GM18508 (cell line): Measurements from ENCODE around the gene FAM186B.
"Not testable (repeated sequence)": the region's sequence is repeated elsewhere in the genome, so short reads cannot be mapped to it uniquely, and the experiment has no call there.

Experiments used
- ATAC-seq: cut with Tn5 transposase; IDR thresholded peaks from one replicate; pipeline ENCODE4 v1.9.1; 2021; ENCODE audit warnings: moderate number of reproducible peaks; ENCODE audit not compliant: insufficient read depth, unreplicated experiment

Gene FAM186B, protein sequence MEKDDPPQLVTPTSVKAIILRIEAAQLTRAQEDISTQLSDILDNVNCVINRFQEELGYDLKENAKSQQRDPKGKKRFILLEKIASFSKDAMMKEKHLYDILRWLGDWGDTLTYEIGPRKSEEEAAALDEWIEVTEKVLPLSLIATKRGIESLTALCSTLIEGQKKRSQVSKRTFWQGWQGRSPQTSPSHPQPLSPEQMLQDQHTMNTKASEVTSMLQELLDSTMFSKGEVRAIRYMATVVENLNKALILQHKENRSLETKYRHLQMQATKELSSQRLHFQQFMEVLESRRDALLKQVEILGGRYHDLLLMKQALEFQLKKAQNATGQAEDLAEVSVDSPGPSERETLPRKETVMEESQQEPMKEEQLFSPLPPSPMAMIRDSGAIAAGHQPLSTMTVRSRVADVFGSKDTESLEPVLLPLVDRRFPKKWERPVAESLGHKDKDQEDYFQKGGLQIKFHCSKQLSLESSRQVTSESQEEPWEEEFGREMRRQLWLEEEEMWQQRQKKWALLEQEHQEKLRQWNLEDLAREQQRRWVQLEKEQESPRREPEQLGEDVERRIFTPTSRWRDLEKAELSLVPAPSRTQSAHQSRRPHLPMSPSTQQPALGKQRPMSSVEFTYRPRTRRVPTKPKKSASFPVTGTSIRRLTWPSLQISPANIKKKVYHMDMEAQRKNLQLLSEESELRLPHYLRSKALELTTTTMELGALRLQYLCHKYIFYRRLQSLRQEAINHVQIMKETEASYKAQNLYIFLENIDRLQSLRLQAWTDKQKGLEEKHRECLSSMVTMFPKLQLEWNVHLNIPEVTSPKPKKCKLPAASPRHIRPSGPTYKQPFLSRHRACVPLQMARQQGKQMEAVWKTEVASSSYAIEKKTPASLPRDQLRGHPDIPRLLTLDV

DNA sequence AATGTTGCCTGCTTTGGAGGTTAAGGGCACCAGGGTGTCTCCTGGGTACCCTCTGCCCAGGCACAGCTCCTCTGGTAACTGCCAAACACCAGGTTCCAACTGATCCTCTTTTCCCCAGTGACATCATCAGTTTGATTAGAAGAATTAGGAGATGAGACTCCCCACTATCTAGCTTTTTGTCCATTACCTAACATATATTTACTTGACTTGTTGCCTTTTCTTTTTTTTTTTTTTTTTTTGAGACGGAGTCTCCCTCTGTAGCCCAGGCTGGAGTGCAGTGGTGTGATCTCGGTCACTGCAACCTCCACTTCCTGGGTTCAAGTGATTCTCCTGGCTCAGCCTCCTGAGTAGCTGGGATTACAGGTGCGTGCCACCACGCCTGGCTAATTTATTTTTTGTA, at the start of gene FAM186B:
Gene FAM186B (minus strand): TSS at position 101 of the 400 bp plus-strand sequence. CDS start 162 bp downstream, outside the sequence.
- not testable (repeated sequence) for ATAC-seq

DNA sequence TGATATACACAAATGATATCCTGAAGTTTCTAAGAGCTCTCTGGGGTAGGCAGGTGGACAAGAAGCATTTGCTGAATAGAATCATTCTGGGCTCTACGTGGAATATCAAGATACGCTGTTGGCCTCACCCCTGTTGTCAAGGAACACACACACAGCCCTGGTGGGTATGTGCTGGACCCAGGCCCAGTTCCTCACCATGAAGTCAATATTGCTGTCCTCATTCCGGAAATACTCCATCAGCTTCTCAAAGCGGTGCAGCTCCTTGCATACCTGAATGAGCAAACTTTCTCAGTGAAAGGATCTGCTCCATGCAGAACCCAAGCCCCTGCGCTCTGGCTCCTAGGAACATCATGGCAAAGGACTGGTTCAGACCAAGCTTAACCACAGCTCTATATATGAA, 49.3 kb upstream of the FAM186B start:
- ATAC-seq = no peak

DNA sequence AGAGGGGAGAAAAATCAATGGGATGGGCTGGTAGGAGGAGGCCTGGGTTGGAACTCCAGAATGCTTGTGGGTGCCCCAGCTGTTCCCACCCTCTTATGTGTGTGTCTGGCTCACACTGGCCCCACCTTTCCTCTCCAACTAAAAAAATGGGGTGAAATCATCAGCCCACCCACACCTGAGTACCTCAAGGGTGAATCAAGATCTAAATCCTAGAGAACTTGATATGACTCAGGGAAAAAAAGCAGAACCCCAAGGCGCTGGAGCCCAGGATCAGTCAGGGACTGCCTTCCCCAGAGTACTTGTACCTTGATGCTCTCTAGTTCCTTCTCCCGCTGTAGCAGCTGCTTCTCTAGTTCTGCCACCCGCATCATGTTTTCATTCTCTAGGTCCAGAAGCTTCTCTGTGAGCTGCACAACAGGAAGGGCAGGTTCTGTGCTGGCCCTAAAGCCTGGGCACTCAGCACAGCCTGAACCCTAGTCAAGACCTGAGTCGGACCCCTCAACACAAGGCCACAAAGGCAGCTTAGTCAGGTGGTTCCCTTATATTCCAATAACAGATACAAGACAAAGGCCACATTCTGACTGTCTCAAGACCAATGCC, 47.6 kb upstream of the FAM186B start:
- no peak for ATAC-seq

DNA sequence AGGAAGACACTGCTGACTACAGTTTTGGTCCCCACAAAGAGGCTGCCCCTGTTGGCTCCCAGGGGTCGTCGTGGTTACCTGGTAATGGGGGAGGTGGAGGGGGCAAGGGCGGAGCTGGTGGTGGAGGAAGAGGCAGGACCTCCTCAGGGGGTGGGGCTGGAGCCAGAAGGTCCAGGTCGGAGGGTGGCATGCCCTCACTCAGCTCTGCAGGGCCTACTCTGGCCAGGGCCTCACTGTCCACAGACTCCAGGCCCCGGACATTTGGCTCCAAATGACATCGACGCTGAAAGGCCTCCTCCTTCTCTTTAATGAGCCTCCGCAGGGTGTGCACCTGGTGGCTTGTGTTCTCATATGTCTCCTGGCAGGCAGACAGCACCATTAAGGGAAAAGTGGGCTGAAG, 46.4 kb upstream of the FAM186B start:
- ATAC-seq = no peak

DNA sequence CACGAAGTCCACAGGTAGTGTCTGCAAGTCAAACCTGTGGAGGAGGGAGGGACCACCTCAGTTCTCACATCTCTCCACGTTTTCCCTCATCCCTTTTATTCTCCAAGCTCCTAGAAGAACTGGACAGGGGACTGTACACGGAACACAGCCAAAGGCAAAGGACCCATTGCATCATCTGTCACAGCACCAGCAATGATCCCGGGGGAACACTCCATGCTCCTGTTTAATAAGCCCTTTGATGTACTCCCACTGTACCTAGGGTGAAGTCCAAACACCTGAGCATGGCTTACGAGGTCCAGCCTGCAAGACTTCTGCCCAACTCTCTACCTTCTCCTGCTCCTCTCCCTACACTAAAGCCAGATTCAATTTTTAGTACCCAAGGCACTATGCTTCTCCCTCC, 44.5 kb upstream of the FAM186B start:
- no peak for ATAC-seq

DNA sequence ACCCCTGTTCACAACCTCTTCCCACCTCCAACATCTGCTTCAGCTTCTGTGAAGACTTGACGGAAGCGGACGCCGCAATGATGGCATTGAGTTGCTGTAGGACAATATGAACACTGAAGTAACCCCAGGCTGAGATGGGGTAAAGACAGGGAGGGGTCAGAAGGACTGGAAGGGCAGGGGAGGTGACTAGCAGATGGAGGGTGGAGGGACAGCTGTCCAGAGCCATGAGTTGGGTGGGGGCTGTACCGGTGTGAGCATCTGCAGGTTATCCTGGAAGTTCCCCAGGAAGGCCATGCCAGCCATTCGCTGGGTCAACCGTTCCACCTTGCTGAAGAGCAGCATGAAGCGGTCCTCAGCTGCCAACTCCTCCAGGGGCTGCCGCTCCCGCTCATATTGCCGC, 44.0 kb upstream of the FAM186B start:
- ATAC-seq = no peak

DNA sequence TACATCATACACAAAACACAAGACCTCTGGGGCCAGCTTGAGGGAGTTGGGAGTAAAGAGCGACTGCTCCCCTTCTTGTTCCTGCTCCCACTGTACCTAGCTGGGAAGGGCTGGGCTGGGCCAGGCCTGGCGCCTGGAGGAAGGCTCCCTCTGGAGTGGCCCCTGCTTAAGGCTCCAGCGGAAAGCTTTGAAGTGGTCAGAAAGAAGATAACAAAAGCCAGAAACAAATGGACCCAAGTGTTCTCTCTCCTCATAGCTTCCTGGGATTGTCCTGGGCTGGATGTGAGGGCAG, 43.2 kb upstream of the FAM186B start:
- ATAC-seq = no peak

DNA sequence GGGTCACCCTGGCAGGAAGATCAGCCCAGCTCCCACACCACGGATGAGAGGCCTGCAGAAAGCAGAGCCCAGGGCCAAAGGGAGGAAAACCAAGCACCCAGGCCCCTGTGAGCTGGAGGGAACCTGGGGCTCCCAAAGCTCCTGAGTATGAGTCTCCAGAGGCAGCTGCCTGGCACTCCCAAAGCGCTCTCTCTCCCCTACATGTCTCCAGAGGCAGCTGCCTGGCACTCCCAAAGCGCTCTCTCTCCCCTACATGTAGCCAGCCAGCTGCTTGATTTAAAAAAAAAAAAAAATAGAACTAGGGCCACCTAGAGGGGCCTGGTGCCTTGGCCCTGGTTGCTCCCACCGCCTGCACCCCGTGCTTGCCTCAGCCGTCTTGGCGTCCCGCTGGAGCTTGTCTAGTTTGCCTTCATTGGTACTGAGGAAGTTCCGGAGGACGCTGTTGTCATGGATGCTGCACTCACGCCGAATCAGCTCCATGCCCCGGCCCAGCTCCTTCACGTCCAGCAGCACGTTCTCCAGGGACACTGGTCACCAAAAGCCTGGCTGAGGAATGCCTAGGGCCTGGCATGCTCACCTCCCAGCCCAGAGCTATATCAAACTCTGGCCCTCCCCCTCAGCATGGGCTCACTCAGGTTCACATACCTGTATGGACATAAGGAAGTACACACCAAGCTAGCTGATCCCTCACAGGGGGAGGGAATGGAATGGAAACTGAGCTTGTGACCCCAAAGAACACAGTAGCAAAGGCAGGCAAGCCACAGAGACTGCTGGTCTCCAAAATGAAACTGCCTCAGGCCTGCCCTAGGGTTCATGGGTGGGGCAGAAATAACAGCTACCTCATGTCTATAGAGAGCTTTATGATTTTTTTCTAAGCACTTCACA, 42.6 kb upstream of the FAM186B start:
- ATAC-seq = no peak

DNA sequence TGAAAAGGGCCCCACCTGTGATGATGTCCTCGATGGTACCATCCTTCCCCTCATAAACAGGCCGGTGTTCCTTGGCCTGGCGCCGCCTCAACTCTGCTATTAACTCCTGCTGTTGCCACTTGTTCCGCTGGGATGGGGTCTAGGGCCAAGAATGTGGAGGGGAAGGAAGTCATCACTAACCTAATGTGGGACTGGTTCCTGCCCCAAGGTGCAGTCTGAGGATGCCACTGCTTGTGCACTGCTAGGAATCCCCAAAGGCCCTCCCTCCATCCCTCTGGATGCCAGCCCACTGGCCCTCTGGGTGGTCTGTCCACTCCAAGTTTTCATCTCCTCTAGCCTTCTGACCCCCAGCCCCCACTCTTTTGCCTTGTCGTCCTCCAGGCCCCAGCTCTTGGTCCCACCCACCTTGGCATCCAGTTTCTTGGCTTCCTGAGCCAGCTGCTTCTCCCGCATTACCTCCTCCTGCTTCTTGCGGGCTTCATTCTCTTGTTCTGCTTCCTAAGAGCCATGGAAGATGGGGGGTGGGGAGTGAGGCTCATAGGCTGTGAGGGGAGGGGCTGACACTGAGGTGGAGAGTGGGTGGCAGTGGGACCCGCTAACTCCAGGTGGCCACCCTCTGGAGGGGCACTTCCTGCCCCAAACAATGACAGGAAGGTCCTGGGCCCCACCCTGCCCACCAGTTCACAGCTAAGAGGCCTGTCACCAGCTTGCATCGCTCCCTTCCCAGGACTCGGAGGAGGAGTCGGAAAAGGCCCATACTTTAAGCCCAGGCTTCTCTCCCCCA, 41.6 kb upstream of the FAM186B start:
- no peak for ATAC-seq

DNA sequence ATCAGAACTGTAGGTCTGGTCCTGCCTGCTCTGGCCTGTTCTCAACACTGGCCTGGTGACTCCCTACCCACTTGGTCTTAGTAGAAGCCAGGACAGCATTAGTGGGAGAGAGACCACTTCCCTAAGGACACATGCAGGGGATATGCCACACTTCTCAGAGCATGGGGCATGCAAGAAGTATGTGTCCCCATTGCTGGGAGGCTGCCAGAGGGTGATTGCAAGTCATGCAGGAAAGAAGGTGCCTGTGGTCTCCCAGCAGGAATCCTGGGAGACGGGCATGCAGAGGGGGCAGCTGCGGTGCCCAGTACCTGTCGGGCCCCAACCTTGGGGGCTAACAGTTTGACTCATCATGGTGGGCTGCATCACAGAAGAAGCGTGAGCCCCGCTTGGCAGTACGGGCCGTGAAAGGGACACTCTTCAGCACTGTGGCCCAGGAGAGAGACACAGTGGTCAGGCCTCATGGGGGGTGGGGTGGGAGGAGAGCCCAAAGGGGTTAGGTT, 40.9 kb upstream of the FAM186B start:
- no peak for ATAC-seq

DNA sequence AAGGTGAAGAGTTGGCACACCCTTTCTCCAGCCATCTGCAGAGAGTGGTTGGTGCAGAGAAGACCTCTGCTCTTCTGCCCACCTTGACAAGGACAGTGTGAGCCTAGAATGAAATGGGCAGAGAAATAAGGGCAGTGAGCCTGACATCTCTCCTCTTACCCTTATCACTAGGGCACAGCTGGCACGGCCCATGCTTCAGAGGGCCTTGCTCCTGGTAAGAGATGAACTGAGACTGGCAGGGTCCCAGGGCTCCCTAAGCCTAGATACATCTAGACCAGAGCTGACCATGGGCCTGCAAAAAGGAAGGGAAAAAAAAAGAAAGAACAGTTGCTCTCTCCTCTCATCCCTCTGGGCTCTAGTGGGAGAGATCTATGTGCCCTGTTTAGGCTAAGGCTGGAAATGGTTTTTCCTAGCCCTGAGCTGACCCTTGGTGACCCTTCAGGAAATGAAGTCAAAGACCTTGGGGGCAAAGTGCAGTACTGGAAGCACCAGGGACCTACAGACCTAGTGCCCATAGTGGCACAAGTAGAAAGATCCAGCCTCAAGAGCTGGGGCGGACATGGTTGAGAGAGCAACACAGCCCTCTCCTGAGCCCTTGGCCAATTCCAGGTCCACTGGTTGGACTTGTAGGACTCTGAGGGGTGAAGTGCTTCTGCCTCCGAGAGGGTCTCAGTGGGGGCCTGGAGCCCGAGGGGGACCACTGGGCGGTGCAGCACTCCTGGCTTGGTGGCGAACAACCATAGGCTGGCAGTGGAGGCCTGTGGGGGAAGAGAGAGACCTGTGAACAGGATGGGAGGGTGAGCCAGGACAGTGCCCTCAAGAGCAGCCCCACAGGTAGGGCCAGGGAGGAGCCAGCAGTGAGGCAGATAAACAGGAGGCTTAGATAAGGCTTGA, 40.0 kb upstream of the FAM186B start:
- no peak for ATAC-seq

DNA sequence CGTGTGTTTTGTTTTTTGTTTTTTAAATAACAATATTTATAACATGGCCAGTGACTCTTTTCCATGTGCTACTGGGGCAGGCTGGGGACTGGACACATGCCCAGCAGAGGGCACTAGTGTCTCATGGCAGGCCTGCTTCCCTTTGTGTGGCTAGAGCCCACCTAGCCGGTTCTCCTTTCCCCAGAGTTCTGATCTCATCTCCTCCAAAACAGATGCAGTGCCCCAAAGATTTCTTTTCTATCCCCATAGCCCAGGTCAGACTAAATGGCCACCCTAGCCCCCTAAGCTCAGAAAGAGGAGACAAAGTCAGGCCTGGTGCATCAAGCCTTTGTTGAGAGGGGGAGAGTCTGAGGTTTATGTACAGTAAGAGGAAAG, 39.2 kb upstream of the FAM186B start:
- no peak for ATAC-seq

DNA sequence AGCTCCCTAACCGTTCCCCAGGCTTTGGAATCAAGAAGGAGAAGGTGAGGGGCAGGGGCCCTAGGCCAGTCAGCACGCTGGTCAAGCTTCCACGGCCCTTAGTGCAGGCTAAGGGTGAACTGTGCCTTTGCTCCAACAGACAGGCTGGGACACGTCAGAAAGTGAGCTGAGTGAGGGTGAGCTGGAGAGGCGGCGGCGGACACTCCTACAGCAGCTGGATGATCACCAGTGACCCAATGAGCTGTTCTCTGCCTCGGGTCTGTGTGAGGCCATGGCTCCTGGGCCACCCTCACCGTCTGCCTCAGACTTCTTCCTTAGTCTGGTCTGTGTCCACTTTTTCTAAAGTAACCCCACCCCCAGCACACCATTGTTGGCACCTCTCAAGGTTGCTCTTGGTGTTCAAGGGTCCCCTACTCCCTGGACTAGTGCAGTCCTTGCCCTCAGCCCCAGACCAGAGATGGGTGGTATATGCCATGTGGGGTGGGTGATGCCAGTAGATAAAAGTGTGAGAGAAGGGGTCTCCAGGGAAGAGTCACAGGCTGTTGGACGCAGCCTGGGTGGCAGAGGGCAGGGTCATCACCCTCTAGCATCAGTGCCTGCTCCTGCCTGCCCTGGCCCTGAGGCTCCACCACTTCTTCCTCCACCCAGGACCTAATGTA, 38.7 kb upstream of the FAM186B start:
- ATAC-seq = no peak

DNA sequence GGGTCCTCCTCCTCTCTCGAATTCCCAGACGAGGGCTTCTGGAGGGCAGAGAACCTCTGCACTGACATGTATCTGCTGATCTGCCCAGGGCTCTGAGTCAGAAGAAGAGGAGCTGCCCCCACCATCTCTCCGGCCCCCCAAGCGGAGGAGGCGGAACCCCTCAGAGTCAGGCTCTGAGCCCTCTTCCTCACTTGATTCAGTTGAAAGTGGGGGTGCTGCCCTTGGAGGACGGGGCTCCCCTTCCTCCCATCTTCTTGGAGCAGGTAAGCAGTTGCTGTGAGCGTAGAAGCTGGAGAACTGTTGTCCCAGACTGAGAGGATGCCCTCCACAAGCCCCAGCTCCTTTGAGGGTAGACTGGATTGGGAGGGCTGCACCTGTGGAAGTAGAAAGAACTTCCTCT, 37.7 kb upstream of the FAM186B start:
- ATAC-seq = no peak

DNA sequence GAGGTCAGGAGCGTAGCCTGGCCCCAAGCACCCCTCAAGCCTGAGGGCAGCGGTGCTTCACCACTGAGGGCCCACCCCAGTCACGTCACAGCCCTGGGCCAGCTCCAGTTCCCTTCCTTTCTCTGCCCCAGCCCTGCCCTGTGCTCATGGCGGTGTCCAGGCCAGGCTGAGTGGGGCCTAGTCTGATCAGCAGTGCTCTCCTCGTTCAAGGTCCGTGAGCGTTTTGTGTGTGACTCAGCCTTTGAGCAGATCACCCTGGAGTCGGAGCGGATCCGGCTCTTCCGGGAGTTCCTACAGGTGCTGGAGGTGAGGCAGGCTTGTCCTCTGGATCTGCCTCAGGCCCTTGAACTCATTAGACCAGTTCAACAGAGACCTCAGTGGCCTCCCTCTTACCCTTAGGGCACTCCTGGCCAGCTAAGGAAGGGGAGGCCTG, 36.9 kb upstream of the FAM186B start:
- no peak for ATAC-seq

DNA sequence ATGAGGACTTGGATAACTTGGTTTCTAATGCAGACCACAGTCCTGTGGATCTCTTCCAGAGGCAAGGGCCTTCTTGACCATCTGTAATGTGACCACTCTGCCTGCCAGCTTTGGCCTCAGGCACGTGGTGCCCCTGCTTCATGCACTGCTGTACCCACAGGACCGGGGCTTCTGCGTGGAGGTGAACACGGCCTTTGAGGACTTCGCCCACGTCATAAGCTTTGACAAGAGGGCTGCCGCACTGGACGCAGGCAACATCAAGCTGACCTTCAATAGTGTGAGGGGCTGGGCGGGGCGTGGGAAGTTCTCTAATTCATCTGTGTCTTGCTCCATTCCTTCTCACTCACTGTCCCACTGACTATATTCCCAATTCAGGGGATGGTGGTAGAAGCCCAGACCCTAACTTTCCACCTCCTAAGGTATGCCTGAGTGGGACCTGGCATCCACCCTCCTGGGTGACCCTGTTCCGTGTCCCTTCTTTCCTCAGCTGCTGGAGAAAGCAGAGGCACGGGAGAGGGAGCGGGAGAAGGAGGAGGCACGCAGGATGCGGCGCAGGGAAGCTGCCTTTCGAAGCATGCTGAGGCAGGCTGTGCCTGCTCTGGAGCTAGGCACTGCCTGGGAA, 36.4 kb upstream of the FAM186B start:
- ATAC-seq = no peak

DNA sequence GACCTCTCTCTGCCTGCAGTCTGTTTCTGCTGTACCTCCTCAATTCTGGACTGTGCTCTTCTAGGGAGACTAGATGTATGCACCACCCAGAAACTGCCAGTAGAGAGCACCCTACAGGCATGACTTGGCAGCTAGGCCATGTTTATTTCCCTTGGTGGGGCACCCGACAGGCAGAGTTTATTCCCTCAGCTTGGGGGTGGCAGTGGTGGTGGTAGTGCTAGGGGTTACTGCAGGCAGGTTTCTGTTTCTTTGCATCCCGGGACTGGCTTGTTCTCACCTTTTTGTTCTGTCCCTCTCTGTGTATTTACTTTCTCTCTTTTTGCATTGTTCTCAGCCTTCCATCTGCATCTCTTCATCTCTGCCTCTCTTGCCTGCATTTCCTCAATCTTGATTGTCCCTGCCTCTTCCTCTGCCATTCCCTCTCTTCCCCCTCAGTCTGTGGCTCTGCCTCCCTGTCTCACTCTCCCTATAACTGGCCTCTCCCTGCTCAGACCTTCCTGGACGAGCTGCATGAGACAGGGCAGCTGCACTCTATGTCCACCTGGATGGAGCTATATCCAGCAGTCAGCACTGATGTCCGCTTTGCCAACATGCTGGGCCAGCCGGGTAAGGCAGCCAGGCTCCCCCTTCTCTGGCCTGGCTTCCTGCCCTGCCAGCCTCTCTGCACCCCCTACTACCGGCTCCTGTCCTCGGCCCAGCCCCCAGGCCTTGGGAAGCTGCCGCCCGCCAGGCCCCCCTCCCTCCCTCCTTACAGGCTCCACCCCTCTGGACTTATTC, 31.7 kb upstream of the FAM186B start:
- ATAC-seq = no peak
